HG03558 (cell line): ENCODE measurements around the gene CFH.
"Not testable (repeated sequence)": the region's sequence is repeated elsewhere in the genome, so short reads cannot be mapped to it uniquely, and the experiment has no call there.

ENCODE experiments used
- ATAC-seq: cut with Tn5 transposase; IDR thresholded peaks from one replicate; pipeline ENCODE4 v1.9.1; 2021; ENCODE audit warnings: moderate number of reproducible peaks; ENCODE audit not compliant: unreplicated experiment; ENCODE audit errors: extremely low read depth

CFH gene

DNA sequence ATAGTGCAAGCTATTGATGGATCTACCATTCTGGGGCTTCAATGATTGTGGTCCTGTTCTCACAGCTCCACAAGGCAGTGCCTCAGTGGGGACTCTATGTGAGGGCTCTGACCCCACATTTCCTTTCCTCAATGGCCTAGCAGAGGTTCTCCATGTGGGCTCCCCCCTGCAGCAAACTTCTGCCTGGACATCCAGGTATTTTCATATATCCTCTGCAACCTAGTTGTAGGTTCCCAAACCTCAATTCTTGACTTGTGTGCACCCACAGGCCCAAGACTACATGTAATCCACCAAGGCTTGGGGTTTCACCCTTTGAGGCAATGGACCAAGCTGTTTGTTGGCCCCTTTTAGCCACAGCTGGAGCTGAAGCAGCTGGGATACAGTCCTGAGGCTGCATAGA is 86.9 kb downstream of the CFH start:
- no peak for ATAC-seq

DNA sequence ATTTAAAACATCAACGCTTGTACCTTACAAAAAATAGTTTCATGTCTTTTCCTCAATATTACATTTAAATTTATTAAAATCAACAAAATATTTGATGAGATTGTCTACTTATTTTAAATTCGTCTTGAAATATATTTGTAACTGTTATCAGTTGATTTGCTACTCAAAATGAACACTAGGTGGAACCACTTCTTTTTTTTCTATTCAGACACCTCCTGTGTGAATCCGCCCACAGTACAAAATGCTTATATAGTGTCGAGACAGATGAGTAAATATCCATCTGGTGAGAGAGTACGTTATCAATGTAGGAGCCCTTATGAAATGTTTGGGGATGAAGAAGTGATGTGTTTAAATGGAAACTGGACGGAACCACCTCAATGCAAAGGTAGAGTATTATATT is 91.4 kb downstream of the CFH start:
- ATAC-seq = not testable (repeated sequence)

DNA sequence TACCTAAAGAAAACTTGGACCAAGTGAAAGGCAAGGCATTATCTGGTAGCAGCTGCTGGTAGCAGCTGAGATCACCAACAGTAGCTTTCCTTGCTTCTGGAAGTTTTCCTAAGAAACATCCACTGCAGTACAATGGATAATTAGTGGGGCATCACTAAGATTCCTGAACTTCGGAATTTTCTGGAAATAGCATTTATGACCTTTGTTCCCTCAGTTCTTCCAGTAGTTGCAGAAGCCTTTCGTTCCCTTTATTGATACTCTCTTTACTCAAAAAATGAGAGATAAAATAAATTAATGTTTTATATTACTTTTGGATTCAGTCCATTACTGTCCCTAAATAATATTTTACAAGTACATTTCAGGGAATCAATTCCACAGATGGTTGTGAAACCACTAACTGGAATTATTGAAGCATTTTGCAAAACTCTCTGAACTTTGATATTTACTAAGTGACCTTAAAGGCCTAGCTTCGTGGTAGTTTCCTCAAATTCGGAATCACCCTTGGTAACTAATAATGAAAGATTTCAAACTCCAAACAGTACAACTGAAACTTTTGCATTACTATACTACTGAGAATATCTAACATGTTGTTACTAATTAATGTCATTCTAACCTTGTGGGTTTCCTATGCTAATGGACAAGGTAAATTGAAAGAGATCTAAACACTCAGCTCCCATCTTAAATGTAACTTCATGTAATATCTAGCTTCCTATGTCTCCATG is 113.3 kb downstream of the CFH start:
- ATAC-seq = not testable (repeated sequence)

DNA sequence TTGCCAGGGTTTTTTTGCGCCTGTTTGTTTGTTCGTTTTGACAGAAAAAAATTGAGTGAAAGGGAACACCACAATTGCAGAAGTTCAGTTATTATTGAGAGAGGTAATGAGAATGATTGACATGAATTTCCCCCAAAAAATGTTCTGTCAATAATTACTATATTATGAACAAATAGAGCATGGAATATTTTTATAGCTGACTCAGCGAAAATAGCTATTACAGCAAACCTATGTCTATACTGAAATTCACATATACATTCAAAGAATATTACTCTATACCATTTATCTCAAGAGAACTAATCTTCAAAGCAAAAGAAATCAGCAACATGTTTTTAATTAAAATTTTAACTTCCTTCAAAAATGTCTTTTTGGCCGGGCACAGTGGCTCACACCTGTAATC is 118.0 kb downstream of the CFH start:
- not testable (repeated sequence) for ATAC-seq

DNA sequence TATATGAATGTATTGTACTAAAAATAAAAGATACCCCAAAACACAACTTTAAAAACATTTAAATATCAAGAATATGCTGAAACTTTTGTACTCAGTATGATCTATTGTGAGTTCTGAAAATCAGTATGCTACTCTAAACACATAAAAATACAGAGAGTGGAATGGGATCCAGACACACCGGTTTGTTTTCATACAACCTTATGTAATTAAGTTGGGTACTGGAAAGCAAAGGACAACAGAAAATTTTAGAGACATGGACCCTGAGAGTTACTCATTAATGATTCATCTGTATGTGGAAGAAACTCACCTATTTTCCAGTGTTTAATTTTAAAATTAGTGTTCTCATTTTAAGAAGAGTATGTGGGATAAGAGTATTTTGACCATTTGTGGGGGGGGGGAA is 121.9 kb downstream of the CFH start:
- no peak for ATAC-seq

DNA sequence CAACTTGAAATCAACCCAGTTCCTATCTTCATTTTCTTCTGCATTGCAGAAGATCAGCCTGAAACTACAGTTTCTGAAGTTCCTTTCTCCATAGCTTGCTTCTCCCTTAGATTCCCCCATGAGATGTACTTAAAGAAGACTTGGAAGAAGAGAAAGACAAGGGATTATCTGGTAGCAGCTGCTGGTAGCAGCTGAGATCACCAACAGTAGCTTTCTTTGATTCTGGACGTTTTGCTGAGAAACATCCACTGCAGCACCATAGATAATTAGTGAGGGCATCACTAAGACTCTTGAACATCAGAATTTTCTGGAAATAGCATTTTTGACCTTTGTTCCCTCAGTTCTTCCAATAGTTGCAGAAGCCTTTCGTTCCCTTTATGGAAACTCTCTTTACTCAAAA is 122.3 kb downstream of the CFH start:
- ATAC-seq = no peak

DNA sequence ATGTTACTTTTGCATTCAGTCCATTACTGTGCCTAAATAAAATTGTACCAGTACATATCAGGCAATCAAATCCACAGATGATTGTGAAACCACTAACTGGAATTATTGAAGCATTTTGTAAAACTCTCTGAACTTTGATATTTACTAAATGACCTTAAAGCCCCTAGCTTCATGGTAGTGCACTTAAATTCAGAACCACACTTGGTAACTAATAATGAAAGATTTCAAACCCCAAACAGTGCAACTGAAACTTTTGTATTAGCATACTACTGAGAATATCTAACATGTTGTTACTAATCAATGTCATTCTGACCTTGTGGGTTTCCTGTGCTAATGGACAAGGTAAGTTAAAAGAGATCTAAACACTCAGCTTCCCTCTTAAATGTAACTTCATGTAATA is 122.8 kb downstream of the CFH start, which contains the start of gene CFHR3:
TSS of gene CFHR3 (plus strand) at position 238 of the 400 bp plus-strand sequence. CDS start at position 285, 47 bp downstream.
- ATAC-seq = no peak

DNA sequence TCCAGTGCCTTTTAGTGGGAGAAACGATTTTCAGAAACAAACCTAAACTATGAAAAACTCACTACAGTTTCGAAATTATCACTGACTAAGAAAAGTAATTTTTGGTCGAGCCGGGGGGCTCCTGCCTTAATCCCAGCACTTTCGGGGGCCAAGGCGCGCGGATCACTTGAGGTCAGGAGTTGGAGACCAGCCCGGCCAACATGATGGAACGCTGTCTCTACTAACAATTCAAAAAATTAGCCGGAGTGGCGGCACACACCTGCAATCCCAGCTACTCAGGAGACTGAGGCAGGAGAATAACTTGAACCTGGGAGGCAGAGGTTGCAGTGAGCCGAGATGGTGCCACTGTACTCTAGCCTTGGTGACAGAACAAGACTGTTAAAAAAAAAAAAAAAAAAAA is 125.8 kb downstream of the CFH start:
- no peak for ATAC-seq

DNA sequence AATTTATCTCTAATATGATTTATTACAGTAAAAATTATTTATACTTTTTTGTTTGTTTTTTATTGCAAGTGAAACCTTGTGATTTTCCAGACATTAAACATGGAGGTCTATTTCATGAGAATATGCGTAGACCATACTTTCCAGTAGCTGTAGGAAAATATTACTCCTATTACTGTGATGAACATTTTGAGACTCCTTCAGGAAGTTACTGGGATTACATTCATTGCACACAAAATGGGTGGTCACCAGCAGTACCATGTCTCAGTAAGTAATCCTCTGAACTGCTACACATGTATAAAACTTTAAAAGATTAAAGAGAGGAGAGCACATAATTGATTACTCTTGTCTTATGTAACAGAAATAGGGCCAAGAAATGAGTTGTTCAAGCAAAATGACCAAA is 127.2 kb downstream of the CFH start:
- ATAC-seq = no peak

DNA sequence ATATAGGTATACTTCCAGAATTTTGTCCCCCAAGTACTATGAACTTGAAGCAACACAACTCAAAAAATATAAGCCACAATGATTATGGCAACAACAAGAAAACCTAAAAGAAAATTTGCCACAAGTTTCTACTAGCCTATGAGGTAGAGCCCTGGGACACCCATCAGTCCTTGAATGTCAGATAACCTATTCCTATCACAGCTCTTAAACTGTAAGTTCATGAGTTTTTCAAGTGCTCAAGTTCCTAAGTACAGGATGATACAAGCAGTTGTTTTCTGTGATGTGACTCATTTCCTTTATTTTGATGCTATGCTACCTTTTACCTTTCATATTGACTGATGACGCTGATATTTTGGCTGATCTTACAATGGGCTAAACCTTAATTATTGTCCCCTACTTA is 139.4 kb downstream of the CFH start:
- not testable (repeated sequence) for ATAC-seq

DNA sequence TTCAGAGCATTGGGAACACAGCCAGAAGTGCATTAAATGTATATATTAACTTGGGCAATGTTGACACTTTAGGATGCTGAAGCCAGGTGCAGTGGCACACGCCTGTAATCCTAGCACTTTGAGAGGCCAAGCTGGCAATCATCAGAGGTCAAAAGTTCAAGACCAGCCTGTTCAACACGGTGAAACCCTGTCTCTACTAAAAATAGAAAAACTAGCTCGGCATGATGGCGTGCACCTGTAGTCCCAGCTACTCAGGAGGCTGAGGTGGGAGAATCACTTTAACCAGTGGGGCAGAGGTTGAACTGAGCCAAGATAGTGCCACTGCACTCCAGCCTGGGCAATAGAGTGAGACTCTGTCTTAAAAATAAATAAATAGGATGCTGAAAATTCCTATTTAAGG is 142.3 kb downstream of the CFH start:
- ATAC-seq = not testable (repeated sequence)
